ENCODE data around the gene MRPL54.
A peak's percentile ranks its signal among the peaks of the same experiment; 100 is the strongest.
"Not testable (repeated sequence)": the region's sequence is repeated elsewhere in the genome, so short reads cannot be mapped to it uniquely, and the experiment has no call there.

The MRPL54 gene

DNA sequence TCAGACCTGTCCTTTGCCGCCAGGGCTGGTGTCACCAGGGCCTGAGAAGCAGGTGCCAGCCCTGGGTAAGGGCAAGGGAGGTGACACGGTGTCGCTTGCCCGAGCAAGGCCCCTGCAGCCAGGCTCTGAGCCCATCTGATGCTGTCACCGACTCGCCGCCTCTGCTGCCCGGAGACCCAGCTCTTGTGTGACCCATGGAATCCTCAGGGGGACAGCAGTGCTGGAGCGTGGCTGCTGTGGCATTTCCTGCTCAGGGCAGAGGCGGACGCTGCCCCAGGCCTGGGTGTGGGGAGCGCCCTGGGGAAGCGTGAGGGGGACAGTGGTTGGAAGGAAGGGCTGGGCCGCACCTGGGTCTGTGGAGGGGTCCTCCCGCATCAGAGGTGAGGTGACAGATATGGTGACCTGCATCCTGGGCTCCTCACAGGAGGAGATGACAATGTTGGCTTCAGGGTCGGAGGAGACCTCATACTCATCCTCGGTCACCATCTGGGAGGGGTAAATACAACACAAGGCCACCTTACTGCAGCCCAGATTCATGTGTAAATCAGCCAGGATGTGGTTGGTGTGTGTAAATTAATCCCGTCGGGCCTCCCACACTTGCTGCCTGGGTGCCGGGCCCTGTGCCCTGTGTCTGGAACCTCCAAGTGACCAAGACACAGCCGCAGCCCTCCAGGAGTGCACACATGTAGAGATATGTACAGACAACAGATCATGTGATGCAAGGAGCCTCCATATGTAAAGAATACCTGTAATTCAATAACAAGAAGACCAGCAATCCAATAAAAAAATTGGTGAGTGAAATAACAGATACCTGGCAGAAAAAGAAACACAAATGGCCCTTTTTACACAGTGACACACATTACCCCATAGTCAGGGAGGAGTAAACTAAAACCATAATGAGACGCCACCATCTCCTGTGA, 51.3 kb downstream of the MRPL54 start:
- DNase-seq: peak; percentile 32

DNA sequence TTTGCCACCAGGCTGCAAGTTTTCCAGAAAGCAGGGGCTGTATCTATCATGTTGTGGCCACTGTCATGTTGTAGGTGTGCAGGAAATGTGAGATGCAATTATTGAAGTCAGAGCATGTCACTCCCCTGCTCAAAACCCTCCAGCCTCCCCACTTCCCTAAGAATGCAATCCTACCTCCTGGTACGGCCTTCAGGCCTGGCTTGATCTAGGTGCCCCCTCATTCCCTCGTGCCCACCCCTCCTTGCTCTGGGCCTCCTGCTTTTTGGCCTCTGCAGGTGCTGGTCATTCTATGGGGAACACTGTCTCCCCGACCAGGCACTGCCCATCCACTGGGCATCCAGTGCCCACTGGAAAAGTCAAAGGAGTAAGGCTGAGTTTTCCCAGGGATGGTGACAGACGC, 52.2 kb downstream of the MRPL54 start:
- DNase-seq: no peak

DNA sequence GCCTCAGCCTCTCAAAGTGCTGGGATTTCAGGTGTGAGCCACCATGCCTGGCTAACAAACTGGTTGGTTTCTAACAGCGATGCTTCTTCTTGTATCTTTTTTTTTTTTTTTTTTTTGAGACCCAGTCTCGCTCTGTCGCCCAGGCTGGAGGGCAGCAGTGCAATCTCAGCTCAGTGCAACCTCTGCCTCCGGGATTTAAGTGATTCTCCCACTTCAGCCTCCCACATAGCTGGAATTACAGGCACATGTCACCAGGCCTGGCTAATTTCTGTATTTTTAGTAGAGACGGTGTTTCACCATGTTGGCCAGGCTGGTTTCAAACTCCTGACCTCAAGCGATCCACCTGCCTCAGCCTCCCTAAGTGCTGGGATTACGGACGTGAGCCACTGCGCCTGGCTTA, 53.7 kb downstream of the MRPL54 start:
- DNase-seq: not testable (repeated sequence)

DNA sequence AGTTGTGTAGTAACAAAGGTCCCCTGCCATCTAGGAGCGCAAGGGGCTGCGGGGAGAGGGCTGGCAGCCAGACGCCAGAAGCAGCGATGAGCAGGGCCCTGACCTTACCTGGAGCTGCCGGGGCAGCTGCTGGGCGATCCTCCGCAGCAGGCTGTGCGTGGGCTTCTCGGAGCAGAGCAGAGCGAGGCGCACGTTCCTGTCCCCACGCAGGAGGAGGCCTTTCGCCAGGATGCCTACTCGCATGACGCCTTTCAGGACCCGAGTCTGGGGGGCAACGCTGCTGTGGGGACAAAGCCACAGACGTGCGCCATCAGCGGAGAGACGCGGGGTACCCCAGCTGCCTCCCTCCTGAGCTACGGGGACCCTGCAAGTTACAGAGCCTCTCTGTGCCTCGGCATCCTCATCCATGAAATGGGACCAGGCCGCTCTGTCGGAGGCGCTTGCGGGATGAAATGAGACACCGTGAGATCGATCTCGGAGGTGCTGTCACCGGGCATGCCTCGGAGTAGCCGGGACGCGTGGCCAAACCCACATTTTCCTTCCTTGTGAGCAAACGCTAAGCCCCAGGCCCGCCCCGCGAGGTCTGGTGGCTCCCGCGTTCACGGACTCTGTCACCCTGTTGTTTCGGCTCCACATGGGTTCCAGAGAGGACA, 54.2 kb downstream of the MRPL54 start:
- no peak for DNase-seq
